A549 (cell line): ENCODE data around the gene BANP.

Experiments
- EP300 ChIP-seq, 2 experiments: fragments of >200 bp; sonication (Bioruptor Twin); formaldehyde crosslinking; IDR thresholded peaks; 2 replicates in 1 of 2; 3 replicates in 1 of 2; pipeline ENCODE4 v1.6.1; 2016 to 2017
- HEYL ChIP-seq: fragments of 250-450 bp; sonication (Bioruptor Pico); IDR thresholded peaks from 2 replicates; pipeline ENCODE4 v1.8.0; 2021; ENCODE audit warnings: mild to moderate bottlenecking, moderate library complexity
- NFE2L2 ChIP-seq: fragments of 150-350 bp; conservative IDR thresholded peaks from 2 replicates; pipeline ENCODE4 v1.6.1; 2014; ENCODE audit warnings: low read length
- POLR2A ChIP-seq: IDR thresholded peaks from 2 replicates; pipeline ENCODE4 v1.6.1; 2012; ENCODE audit warnings: mild to moderate bottlenecking, low read length
- RAD21 ChIP-seq, 2 experiments: fragments of >200 bp in 1 of 2; sonication (Bioruptor Twin) in 1 of 2; formaldehyde crosslinking in 1 of 2; IDR thresholded peaks in 1 of 2; conservative IDR thresholded peaks in 1 of 2; 2 replicates in 1 of 2; 3 replicates in 1 of 2; pipeline ENCODE4 v1.6.1; 2012 to 2018; ENCODE audit warnings: inconsistent platforms in 1 of 2
- SMC3 ChIP-seq: fragments of >200 bp; sonication (Bioruptor Twin); formaldehyde crosslinking; IDR thresholded peaks from 3 replicates; pipeline ENCODE4 v1.6.1; 2018; ENCODE audit warnings: inconsistent platforms
- SREBF2 ChIP-seq: fragments of 450-650 bp; IDR thresholded peaks from 2 replicates; pipeline ENCODE4 v1.6.1; 2014; ENCODE audit warnings: mild to moderate bottlenecking, moderate library complexity
- TF ChIP-seq, protein P1 (sequence below): fragments of >200 bp; sonication (Bioruptor Twin); formaldehyde crosslinking; IDR thresholded peaks from 3 replicates; pipeline ENCODE4 v1.5.1; 2016
- TF ChIP-seq, protein P2 (sequence below): fragments of 200-600 bp; sonication (generic); IDR thresholded peaks from 2 replicates; pipeline ENCODE4 v1.6.1; 2016; ENCODE audit warnings: antibody characterized with exemption, mild to moderate bottlenecking, moderate library complexity
- TF ChIP-seq, protein P3 (sequence below): fragments of 150-350 bp; IDR thresholded peaks from 2 replicates; pipeline ENCODE4 v1.6.1; 2014; ENCODE audit warnings: low read depth, mild to moderate bottlenecking, low read length

DNA sequence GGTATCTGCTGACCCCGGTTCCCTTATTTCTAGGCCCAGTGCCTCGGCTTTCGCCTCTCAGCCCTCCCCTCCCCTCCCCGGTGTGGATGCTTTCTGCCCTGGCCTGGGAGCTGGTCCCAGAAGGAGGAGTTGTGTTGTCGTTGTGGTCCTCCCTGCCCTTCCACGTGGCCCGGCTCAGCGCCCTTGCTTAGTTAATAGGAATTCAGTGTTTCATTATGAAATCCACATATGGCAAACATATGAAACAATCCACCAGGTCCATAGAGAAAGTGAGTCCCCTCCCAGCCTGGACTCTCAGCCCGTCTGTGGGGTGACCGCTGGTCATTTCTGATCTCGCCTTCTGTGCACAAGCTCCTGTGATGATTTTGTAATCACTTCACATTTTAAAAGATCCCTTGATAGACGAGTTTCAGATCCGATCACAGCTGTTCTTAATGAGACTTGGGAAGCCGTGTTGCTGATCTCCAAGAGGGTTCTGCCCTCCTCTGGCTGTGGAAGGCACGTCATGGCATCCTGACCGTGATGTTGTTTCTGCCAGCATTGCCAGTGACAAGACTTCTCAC is 112.1 kb downstream of the BANP start:
- TF ChIP-seq, protein P1, sequence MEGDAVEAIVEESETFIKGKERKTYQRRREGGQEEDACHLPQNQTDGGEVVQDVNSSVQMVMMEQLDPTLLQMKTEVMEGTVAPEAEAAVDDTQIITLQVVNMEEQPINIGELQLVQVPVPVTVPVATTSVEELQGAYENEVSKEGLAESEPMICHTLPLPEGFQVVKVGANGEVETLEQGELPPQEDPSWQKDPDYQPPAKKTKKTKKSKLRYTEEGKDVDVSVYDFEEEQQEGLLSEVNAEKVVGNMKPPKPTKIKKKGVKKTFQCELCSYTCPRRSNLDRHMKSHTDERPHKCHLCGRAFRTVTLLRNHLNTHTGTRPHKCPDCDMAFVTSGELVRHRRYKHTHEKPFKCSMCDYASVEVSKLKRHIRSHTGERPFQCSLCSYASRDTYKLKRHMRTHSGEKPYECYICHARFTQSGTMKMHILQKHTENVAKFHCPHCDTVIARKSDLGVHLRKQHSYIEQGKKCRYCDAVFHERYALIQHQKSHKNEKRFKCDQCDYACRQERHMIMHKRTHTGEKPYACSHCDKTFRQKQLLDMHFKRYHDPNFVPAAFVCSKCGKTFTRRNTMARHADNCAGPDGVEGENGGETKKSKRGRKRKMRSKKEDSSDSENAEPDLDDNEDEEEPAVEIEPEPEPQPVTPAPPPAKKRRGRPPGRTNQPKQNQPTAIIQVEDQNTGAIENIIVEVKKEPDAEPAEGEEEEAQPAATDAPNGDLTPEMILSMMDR, result no peak
- TF ChIP-seq EP300 (IDR thresholded peaks at IDR 0.05) (no peak), HEYL (CRISPR knock-in tag) (no peak), POLR2A (no peak), NFE2L2 (no peak), SREBF2 (no peak), RAD21 (conservative IDR thresholded peaks at IDR 0.05 in 1 of 2, IDR thresholded peaks at IDR 0.05 in 1 of 2) (peak in 1 of 2 experiments; percentile 10; a peak in 1 of 5 replicates), SMC3 (no peak)
- TF ChIP-seq, protein P2, sequence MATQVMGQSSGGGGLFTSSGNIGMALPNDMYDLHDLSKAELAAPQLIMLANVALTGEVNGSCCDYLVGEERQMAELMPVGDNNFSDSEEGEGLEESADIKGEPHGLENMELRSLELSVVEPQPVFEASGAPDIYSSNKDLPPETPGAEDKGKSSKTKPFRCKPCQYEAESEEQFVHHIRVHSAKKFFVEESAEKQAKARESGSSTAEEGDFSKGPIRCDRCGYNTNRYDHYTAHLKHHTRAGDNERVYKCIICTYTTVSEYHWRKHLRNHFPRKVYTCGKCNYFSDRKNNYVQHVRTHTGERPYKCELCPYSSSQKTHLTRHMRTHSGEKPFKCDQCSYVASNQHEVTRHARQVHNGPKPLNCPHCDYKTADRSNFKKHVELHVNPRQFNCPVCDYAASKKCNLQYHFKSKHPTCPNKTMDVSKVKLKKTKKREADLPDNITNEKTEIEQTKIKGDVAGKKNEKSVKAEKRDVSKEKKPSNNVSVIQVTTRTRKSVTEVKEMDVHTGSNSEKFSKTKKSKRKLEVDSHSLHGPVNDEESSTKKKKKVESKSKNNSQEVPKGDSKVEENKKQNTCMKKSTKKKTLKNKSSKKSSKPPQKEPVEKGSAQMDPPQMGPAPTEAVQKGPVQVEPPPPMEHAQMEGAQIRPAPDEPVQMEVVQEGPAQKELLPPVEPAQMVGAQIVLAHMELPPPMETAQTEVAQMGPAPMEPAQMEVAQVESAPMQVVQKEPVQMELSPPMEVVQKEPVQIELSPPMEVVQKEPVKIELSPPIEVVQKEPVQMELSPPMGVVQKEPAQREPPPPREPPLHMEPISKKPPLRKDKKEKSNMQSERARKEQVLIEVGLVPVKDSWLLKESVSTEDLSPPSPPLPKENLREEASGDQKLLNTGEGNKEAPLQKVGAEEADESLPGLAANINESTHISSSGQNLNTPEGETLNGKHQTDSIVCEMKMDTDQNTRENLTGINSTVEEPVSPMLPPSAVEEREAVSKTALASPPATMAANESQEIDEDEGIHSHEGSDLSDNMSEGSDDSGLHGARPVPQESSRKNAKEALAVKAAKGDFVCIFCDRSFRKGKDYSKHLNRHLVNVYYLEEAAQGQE, result no peak
- TF ChIP-seq, protein P3, sequence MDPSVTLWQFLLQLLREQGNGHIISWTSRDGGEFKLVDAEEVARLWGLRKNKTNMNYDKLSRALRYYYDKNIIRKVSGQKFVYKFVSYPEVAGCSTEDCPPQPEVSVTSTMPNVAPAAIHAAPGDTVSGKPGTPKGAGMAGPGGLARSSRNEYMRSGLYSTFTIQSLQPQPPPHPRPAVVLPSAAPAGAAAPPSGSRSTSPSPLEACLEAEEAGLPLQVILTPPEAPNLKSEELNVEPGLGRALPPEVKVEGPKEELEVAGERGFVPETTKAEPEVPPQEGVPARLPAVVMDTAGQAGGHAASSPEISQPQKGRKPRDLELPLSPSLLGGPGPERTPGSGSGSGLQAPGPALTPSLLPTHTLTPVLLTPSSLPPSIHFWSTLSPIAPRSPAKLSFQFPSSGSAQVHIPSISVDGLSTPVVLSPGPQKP, result no peak
